Ureter (tissue), 1 donor: ENCODE results near the gene ANKRD6. TPM values are rescaled to one million over a fixed set of nuclear protein-coding genes. Genes with fewer than 3 reads are reported as not detected.

ENCODE experiments used
- DNase-seq: peaks from one replicate; pipeline ENCODE4 v3.0.0-alpha.2; 2020; ENCODE audit warnings: low spot score
- total RNA-seq: library from RNA; stranded (reverse); gene quantifications from one replicate; pipeline ENCODE4 v1.2.4, GENCODE V29; 2023
- donor health status: DM: yes; HTN: yes; CAD: no.

The ANKRD6 gene
- total RNA-seq, 1 donor from 2014 or later = 34.3 TPM

GRCh38 chr6:89564752-89565427 lies 131.9 kb downstream of the ANKRD6 start:
- no peak for DNase-seq

GRCh38 chr6:89566008-89566800 lies 133.3 kb downstream of the ANKRD6 start:
- DNase-seq = no peak

- DNase-seq = no peak
These were observed 134.1 kb downstream of the ANKRD6 start for GRCh38 chr6:89566930-89567629.

GRCh38 chr6:89567630-89568390 lies 134.9 kb downstream of the ANKRD6 start:
- DNase-seq = no peak

- DNase-seq = no peak
These were observed 142.1 kb downstream of the ANKRD6 start for GRCh38 chr6:89574910-89575561.

- DNase-seq = no peak
These were observed 142.6 kb downstream of the ANKRD6 start for GRCh38 chr6:89575562-89575960.

GRCh38 chr6:89580997-89581666 lies 148.2 kb downstream of the ANKRD6 start:
- no peak for DNase-seq

- no peak for DNase-seq
These were observed 148.7 kb downstream of the ANKRD6 start for GRCh38 chr6:89581689-89582088.

GRCh38 chr6:89582669-89583325 lies 149.8 kb downstream of the ANKRD6 start:
- no peak for DNase-seq

- no peak for DNase-seq
These were observed 150.6 kb downstream of the ANKRD6 start for GRCh38 chr6:89583559-89583958.

- no peak for DNase-seq
These were observed 151.6 kb downstream of the ANKRD6 start for GRCh38 chr6:89584539-89584938.

- DNase-seq = no peak
These were observed 152.2 kb downstream of the ANKRD6 start for GRCh38 chr6:89585154-89585553.

- DNase-seq = no peak
These were observed 156.5 kb downstream of the ANKRD6 start for GRCh38 chr6:89589297-89590025.

GRCh38 chr6:89590133-89590532 lies 157.2 kb downstream of the ANKRD6 start:
- no peak for DNase-seq

GRCh38 chr6:89591745-89592144 lies 158.8 kb downstream of the ANKRD6 start:
- DNase-seq = no peak

- DNase-seq = no peak
These were observed 163.1 kb downstream of the ANKRD6 start for GRCh38 chr6:89596056-89596455.

- DNase-seq = no peak
These were observed 163.5 kb downstream of the ANKRD6 start for GRCh38 chr6:89596484-89596883.

- DNase-seq = no peak
These were observed 164.4 kb downstream of the ANKRD6 start for GRCh38 chr6:89597372-89597771.

GRCh38 chr6:89597988-89598387 lies 165.0 kb downstream of the ANKRD6 start:
- peak; percentile 58 for DNase-seq

GRCh38 chr6:89599727-89600126 lies 166.8 kb downstream of the ANKRD6 start:
- DNase-seq = no peak
